HEK293T (cell line): ENCODE measurements around the gene TCN2.

Source experiments
- CTCF ChIA-PET: fragments of 350-600 bp; formaldehyde crosslinking; extraction: SDS; loops from one replicate; lab custom pipeline; 2021; ENCODE audit warnings: antibody characterized with exemption, inconsistent platforms; lab: Yijun Ruan, JAX
- POLR2A ChIA-PET: fragments of 350-600 bp; formaldehyde crosslinking; extraction: SDS; loops from one replicate; lab custom pipeline; 2020; ENCODE audit warnings: antibody characterized with exemption, inconsistent platforms; lab: Yijun Ruan, JAX
- DNase-seq: peaks from one replicate; pipeline ENCODE4 v3.0.0; 2012; ENCODE audit warnings: mixed read lengths; ENCODE audit errors: extremely low spot score
- ARNT ChIP-seq: fragments of 450-650 bp; IDR thresholded peaks from 2 replicates; pipeline ENCODE4 v1.6.1; 2017; ENCODE audit warnings: mild to moderate bottlenecking
- BHLHE40 ChIP-seq: fragments of 450-650 bp; IDR thresholded peaks from 2 replicates; pipeline ENCODE4 v1.6.1; 2016; ENCODE audit warnings: mild to moderate bottlenecking, moderate library complexity, borderline replicate concordance
- CTBP1 ChIP-seq: fragments of 450-650 bp; IDR thresholded peaks from 2 replicates; pipeline ENCODE4 v1.6.1; 2016; ENCODE audit warnings: borderline replicate concordance
- ELF4 ChIP-seq: fragments of 450-650 bp; IDR thresholded peaks from 2 replicates; pipeline ENCODE4 v1.6.1; 2017; ENCODE audit warnings: antibody characterized with exemption
- FOXA1 ChIP-seq: fragments of 450-650 bp; IDR thresholded peaks from 2 replicates; pipeline ENCODE4 v1.6.1; 2016; ENCODE audit warnings: mild to moderate bottlenecking
- FOXK2 ChIP-seq: fragments of 450-650 bp; IDR thresholded peaks from 2 replicates; pipeline ENCODE4 v1.6.1; 2016; ENCODE audit warnings: mild to moderate bottlenecking
- FOXM1 ChIP-seq: fragments of 450-650 bp; IDR thresholded peaks from 2 replicates; pipeline ENCODE4 v1.6.1; 2017; ENCODE audit warnings: mild to moderate bottlenecking, borderline replicate concordance
- HDGF ChIP-seq: fragments of 450-650 bp; IDR thresholded peaks from 2 replicates; pipeline ENCODE4 v1.6.1; 2017; ENCODE audit warnings: antibody characterized with exemption, borderline replicate concordance
- L3MBTL2 ChIP-seq: fragments of 450-650 bp; conservative IDR thresholded peaks from 2 replicates; pipeline ENCODE4 v1.6.1; 2016; ENCODE audit warnings: mild to moderate bottlenecking
- LEF1 ChIP-seq: fragments of 450-650 bp; IDR thresholded peaks from 2 replicates; pipeline ENCODE4 v1.6.1; 2017; ENCODE audit warnings: mild to moderate bottlenecking, borderline replicate concordance
- NFRKB ChIP-seq: fragments of 450-650 bp; IDR thresholded peaks from 2 replicates; pipeline ENCODE4 v1.6.1; 2016; ENCODE audit warnings: mild to moderate bottlenecking, moderate library complexity
- SP1 ChIP-seq: fragments of 450-650 bp; IDR thresholded peaks from 2 replicates; pipeline ENCODE4 v1.6.1; 2017
- SUZ12 ChIP-seq: fragments of 450-650 bp; IDR thresholded peaks from 2 replicates; pipeline ENCODE4 v1.6.1; 2016; ENCODE audit warnings: mild to moderate bottlenecking
- TARDBP ChIP-seq: fragments of 450-650 bp; IDR thresholded peaks from 2 replicates; pipeline ENCODE4 v1.6.1; 2016
- ZNF384 ChIP-seq: fragments of 450-650 bp; IDR thresholded peaks from 2 replicates; pipeline ENCODE4 v1.6.1; 2016
- TF ChIP-seq, protein P1 (sequence below): fragments of 450-650 bp; IDR thresholded peaks from 2 replicates; pipeline ENCODE4 v1.6.1; 2016

The TCN2 gene

DNA sequence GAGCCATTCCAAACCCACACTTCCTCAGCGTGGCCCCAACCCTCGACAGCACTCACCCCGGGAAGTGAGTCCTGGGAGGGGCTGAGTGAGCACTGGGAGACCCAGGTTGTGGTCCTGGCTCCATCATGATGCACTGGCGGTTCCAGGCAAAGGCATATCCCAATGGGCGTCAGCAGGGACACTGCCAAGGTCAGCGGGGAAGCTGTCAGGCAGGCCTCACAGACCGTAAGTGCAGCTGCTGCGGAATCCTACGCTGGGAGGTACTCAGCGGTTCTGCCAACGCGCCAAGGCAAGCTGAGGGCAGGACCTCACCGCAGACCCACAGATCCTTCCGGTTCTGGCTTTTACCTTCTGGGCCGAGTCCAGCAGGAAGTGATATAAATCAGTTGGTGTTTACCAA lies 31.1 kb upstream of the TCN2 start:
- no peak for TF ChIP-seq ELF4
- TF ChIP-seq LEF1 = no peak
- no peak for TF ChIP-seq FOXM1
- TF ChIP-seq ARNT = no peak
- no peak for TF ChIP-seq FOXA1
- TF ChIP-seq HDGF = no peak
- no peak for TF ChIP-seq SUZ12
- TF ChIP-seq FOXK2 = no peak
- TF ChIP-seq SP1 = no peak
- no peak for TF ChIP-seq CTBP1
- TF ChIP-seq, protein P1, sequence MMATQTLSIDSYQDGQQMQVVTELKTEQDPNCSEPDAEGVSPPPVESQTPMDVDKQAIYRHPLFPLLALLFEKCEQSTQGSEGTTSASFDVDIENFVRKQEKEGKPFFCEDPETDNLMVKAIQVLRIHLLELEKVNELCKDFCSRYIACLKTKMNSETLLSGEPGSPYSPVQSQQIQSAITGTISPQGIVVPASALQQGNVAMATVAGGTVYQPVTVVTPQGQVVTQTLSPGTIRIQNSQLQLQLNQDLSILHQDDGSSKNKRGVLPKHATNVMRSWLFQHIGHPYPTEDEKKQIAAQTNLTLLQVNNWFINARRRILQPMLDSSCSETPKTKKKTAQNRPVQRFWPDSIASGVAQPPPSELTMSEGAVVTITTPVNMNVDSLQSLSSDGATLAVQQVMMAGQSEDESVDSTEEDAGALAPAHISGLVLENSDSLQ = no peak
- no peak for TF ChIP-seq BHLHE40
- TF ChIP-seq L3MBTL2 = no peak
- no peak for TF ChIP-seq ZNF384
- no peak for TF ChIP-seq TARDBP
- TF ChIP-seq NFRKB = no peak
- DNase-seq = no peak
- POLR2A ChIA-PET = interaction anchor here (0.9 kb wide), 1 partner anchor 10 kb away, joined by 3 read pairs; no protein-coding TSS in a partner anchor
- CTCF ChIA-PET = no interaction called here

DNA sequence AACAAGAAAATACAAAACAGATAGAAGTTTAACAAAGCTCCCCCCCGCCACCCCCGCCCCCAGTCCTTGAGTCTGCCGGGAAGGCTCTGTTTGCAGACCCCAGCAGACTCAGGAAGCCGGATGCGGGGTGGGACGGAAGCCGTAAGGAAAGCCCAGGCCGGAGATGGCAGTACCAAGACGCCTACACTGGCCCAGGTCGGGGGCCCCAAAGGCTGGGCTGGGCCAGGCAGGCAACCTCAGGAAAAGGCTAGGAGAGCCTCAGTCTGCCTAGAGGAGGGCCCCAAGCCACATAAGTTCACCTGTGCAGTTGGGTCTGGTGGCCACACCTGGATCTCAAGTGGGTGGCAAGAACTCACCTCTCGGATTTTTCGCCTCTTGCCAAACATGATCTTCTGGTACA lies 28.5 kb upstream of the TCN2 start:
- no peak for DNase-seq
- POLR2A ChIA-PET = interaction anchor here (1.3 kb wide), 1 partner anchor 13 kb away, joined by 3 read pairs; the partner anchor contains the start of gene PES1
- TF ChIP-seq TARDBP (no peak), ARNT (no peak), HDGF (no peak), SP1 (no peak), NFRKB (no peak), BHLHE40 (no peak), FOXK2 (no peak), L3MBTL2 (no peak), FOXA1 (no peak), SUZ12 (no peak)
- CTCF ChIA-PET = no interaction called here

DNA sequence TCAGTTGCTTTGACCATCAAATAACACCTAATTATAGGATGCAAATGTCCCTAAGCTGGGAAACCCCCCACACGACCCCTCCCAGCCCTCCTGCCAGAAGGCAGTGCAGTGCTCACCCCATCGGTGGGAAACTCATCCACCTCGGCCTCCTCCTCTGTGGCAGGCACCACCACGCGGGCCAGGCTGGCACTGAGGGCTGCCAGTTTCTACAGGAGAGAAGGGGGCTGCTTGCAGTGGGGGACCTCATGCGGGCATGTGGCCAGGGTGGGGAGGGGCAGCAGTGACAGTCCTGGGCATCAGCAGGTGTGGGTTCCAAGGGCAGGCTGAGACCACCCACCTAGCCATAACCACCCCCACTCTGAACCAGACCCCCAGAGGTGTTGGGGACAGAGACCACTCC lies 26.1 kb upstream of the TCN2 start:
- ChIA-PET CTCF (no interaction called here), POLR2A (no interaction called here)
- TF ChIP-seq CTBP1 = no peak
- TF ChIP-seq FOXK2 = no peak
- TF ChIP-seq FOXA1 = no peak
- TF ChIP-seq NFRKB = no peak
- no peak for TF ChIP-seq SUZ12
- TF ChIP-seq ARNT = no peak
- no peak for TF ChIP-seq BHLHE40
- no peak for TF ChIP-seq HDGF
- TF ChIP-seq ELF4 = no peak
- TF ChIP-seq, protein P1 = no peak

DNA sequence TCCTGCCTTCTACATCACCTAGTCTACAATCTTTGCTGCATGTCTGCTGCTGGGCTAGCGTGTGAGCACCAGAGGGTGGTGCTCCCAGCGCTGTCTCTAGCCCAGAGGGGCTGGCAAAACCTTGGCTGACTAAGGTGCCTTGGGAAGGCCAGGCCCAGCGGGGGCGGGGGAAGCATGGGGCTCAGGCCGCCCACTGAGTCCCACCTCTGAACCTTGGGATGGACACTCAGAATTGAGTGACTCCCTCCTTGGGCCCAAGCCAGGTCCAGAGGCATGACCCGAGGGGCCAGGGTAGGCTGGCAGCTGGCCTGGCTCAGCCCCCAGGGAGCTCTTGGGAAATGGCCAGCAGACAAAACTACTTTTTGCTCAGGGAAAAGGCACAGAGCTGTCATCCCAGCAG lies 24.9 kb upstream of the TCN2 start:
- DNase-seq = no peak
- TF ChIP-seq NFRKB (no peak), FOXM1 (no peak), TARDBP (no peak), LEF1 (no peak), ELF4 (no peak), SP1 (no peak), BHLHE40 (no peak), FOXK2 (no peak), CTBP1 (no peak)
- TF ChIP-seq, protein P1 = no peak
- POLR2A ChIA-PET = no interaction called here
- CTCF ChIA-PET = no interaction called here

More for the DNA sequence above, 26.1 kb upstream of the TCN2 start:
- DNase-seq = no peak

DNA sequence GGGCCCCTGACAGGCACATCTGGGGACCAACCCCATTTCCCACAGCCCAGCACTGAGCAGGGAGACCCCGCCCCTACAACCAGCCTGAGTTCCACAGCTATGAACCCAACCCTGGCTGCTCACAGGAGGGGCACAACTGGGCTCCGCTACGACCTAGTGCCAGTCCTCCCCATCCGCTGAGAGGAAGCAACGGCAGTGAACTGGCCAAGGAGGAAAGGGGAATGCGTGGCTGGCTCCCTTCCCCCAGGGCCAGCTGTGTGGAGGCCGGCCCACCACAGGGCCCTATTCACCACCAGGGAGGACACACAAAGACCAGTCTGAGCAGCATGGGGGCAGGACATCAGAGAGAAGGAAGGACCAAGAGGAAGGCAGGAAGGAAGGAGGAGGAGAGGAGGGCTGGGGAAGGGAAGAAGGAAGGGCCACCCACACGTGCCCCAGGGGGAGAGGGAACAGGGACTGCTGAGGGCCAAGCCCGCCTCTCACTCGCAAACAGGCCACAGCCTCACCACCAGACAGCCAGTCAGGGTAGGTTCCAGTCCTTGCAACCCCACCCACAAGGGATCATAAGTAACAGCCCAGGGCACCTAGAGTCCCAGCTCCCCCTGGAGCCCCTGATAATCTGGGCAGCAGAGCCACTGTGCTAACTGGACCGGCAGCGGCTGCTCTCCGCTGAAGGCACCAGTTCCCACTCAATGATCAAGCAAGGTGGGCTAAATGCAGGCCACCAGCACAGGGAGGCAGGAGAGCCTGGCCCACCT lies 24.0 kb upstream of the TCN2 start:
- POLR2A ChIA-PET = no interaction called here
- TF ChIP-seq TARDBP (no peak), FOXA1 (no peak), SUZ12 (no peak), NFRKB (no peak), HDGF (no peak), ZNF384 (no peak), CTBP1 (no peak), LEF1 (no peak), SP1 (no peak)
- TF ChIP-seq, protein P1 = no peak
- CTCF ChIA-PET = no interaction called here

DNA sequence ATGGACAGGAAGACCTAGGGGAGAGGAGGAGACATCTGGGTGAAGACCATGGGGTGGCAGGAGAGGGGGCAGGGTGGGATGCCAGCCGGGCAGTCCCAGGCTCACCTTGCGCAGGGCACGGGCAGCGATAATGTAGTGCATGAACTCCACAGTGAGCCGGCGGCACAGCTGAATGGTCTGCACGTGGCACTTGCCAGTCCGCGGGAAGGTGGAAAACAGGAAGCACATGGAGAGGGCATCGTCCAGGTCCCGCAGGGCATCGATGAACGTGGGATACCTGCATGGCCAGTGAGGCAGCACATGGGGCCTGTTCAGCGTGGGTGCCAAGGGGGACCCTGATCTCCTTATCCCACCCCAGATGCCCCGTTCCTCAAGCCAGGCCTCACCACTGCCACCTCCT lies 22.5 kb upstream of the TCN2 start:
- CTCF ChIA-PET = no interaction called here
- no peak for DNase-seq
- POLR2A ChIA-PET = no interaction called here
- TF ChIP-seq SP1 (no peak), TARDBP (no peak), ELF4 (no peak), LEF1 (no peak), ARNT (no peak), L3MBTL2 (no peak), FOXA1 (no peak), CTBP1 (no peak), BHLHE40 (no peak), ZNF384 (no peak), FOXM1 (no peak), FOXK2 (no peak), SUZ12 (no peak), NFRKB (no peak), HDGF (no peak)
- TF ChIP-seq, protein P1 = no peak

More for the DNA sequence above, 24.0 kb upstream of the TCN2 start:
- no peak for DNase-seq
